ENCODE measurements around the gene TUSC7.

The TUSC7 gene

GRCh38 chr3:116709479-116709878 is at the start of gene TUSC7:
TUSC7 (plus strand) TSS chr3:116709779.
- no peak for DNase-seq

- no peak for DNase-seq
These were observed 48.4 kb upstream of the TUSC7 start for GRCh38 chr3:116661196-116661595.

GRCh38 chr3:116663161-116664110 is 46.1 kb upstream of the TUSC7 start:
- DNase-seq: peak; percentile 17

- DNase-seq: no peak
These were observed 42.3 kb upstream of the TUSC7 start for GRCh38 chr3:116667324-116667723.

- DNase-seq: no peak
These were observed 41.8 kb upstream of the TUSC7 start for GRCh38 chr3:116667791-116668190.

GRCh38 chr3:116669576-116669975 is 40.0 kb upstream of the TUSC7 start:
- DNase-seq: no peak

- DNase-seq: no peak
These were observed 38.4 kb upstream of the TUSC7 start for GRCh38 chr3:116671151-116671550.

- DNase-seq: no peak
These were observed 30.7 kb upstream of the TUSC7 start for GRCh38 chr3:116678853-116679252.

GRCh38 chr3:116691041-116691440 is 18.5 kb upstream of the TUSC7 start:
- no peak for DNase-seq

- DNase-seq: no peak
These were observed 8.5 kb upstream of the TUSC7 start for GRCh38 chr3:116701070-116701469.

- no peak for DNase-seq
These were observed 7.2 kb upstream of the TUSC7 start for GRCh38 chr3:116702334-116702733.

GRCh38 chr3:116707531-116707930 is 2.0 kb upstream of the TUSC7 start:
- DNase-seq: no peak

- no peak for DNase-seq
These were observed 6.9 kb downstream of the TUSC7 start for GRCh38 chr3:116716490-116716889.

- DNase-seq: no peak
These were observed 8.0 kb downstream of the TUSC7 start for GRCh38 chr3:116717566-116717965.

- DNase-seq: no peak
These were observed 18.9 kb downstream of the TUSC7 start for GRCh38 chr3:116728454-116728853.

GRCh38 chr3:116734243-116734642 is 24.7 kb downstream of the TUSC7 start:
- DNase-seq: no peak

GRCh38 chr3:116739678-116740077 is 30.1 kb downstream of the TUSC7 start:
- peak; percentile 15 for DNase-seq

- no peak for DNase-seq
These were observed 30.7 kb downstream of the TUSC7 start for GRCh38 chr3:116740293-116740692.

- DNase-seq: no peak
These were observed 31.9 kb downstream of the TUSC7 start for GRCh38 chr3:116741467-116741866.

- no peak for DNase-seq
These were observed 33.5 kb downstream of the TUSC7 start for GRCh38 chr3:116743062-116743461.

GRCh38 chr3:116749388-116749787 is 39.8 kb downstream of the TUSC7 start:
- no peak for DNase-seq

GRCh38 chr3:116757315-116757714 is 47.7 kb downstream of the TUSC7 start:
- DNase-seq: peak; percentile 40

- DNase-seq: no peak
These were observed 49.7 kb downstream of the TUSC7 start for GRCh38 chr3:116759316-116759715.

Data from retina (tissue), 1 donor.